WERI-Rb-1 (cell line): Measurements from ENCODE around the gene MYZAP.

Source experiments
- DNase-seq: peaks from one replicate; pipeline ENCODE4 v3.0.0-alpha.2; 2020
- H3K27ac ChIP-seq: fragments of 250-450 bp; sonication (Bioruptor Pico); 2 replicates; pipeline ENCODE4 v1.5.1; 2020; ENCODE audit warnings: mild to moderate bottlenecking, moderate library complexity
- H3K27me3 ChIP-seq: fragments of 250-450 bp; sonication (Bioruptor Pico); 2 replicates; pipeline ENCODE4 v1.5.1; 2021; ENCODE audit warnings: mild to moderate bottlenecking, low read depth, moderate library complexity; ENCODE audit not compliant: insufficient read depth, severe bottlenecking
- H3K36me3 ChIP-seq: fragments of 250-450 bp; sonication (Bioruptor Pico); 2 replicates; pipeline ENCODE4 v1.5.1; 2020; ENCODE audit warnings: mild to moderate bottlenecking, moderate library complexity
- H3K4me3 ChIP-seq: 2 replicates; pipeline ENCODE4 v1.5.1; 2011; ENCODE audit warnings: low read depth, mild to moderate bottlenecking, control low read depth, low read length
- H3K9me3 ChIP-seq: fragments of 250-450 bp; sonication (Bioruptor Pico); 2 replicates; pipeline ENCODE4 v1.5.1; 2021; ENCODE audit warnings: mild to moderate bottlenecking, moderate library complexity; ENCODE audit not compliant: severe bottlenecking
- CTCF ChIP-seq: IDR thresholded peaks from 2 replicates; pipeline ENCODE4 v1.5.1; 2011; ENCODE audit warnings: low read depth, mild to moderate bottlenecking, control low read depth, inconsistent platforms, low read length

The MYZAP gene

GRCh38 chr15:57599296-57599810 lies 7.6 kb downstream of the MYZAP start:
- DNase-seq, result no peak

DNA sequence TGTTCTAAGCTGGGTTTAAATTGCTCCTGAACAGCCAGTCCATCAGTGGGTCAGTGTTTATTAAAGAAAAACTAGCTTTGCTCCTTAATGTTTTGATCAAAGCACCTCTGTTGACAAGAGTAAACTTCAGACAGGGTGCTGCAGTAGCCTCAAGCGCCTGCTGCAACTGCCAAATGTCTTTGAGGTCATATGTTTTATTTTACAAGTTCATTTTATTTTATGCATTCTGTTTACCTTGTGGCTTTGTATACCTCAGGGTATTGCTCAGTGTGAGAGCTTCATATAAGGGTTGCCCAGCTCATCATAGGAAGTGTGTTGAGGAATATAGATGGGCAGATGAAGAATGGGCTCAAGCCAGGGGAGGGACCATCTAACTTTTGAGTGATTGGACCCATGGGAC lies 8.5 kb downstream of the MYZAP start:
- no peak for DNase-seq
- H3K36me3 ChIP-seq, result no peaks in the 10 kb centered on the region
- no peaks in the 10 kb centered on the region for H3K9me3 ChIP-seq
- no peak for TF ChIP-seq CTCF
- no peak overlapping the region for H3K4me3 ChIP-seq
- no peak overlapping the region for H3K27ac ChIP-seq
- H3K27me3 ChIP-seq, result no peaks in the 10 kb centered on the region

More at GRCh38 chr15:57599296-57599810, 7.6 kb downstream of the MYZAP start:
- Histone ChIP-seq H3K27me3 (no peaks in the 10 kb centered on the region), H3K27ac (no peak overlapping the region), H3K4me3 (no peak overlapping the region), H3K9me3 (no peaks in the 10 kb centered on the region), H3K36me3 (no peaks in the 10 kb centered on the region)
- TF ChIP-seq CTCF, result no peak

GRCh38 chr15:57604507-57604906 lies 12.8 kb downstream of the MYZAP start:
- H3K9me3 ChIP-seq, result no peaks in the 10 kb centered on the region
- no peak for DNase-seq
- H3K4me3 ChIP-seq, result no peak overlapping the region
- H3K27me3 ChIP-seq, result no peaks in the 10 kb centered on the region
- H3K27ac ChIP-seq, result no peak overlapping the region
- TF ChIP-seq CTCF, result no peak
- H3K36me3 ChIP-seq, result no peaks in the 10 kb centered on the region

GRCh38 chr15:57605491-57605890 lies 13.8 kb downstream of the MYZAP start:
- no peak overlapping the region for H3K27ac ChIP-seq
- H3K4me3 ChIP-seq, result no peak overlapping the region
- DNase-seq, result no peak
- H3K9me3 ChIP-seq, result no peaks in the 10 kb centered on the region
- H3K36me3 ChIP-seq, result no peaks in the 10 kb centered on the region
- no peak for TF ChIP-seq CTCF
- no peaks in the 10 kb centered on the region for H3K27me3 ChIP-seq

- H3K27me3 ChIP-seq, result no peaks in the 10 kb centered on the region
- no peak overlapping the region for H3K27ac ChIP-seq
- no peak for DNase-seq
- H3K4me3 ChIP-seq, result no peak overlapping the region
- TF ChIP-seq CTCF, result no peak
- H3K9me3 ChIP-seq, result no peaks in the 10 kb centered on the region
- H3K36me3 ChIP-seq, result no peaks in the 10 kb centered on the region
These were observed 14.3 kb downstream of the MYZAP start for GRCh38 chr15:57606048-57606447.

GRCh38 chr15:57606816-57607215 lies 15.1 kb downstream of the MYZAP start:
- Histone ChIP-seq H3K4me3 (no peak overlapping the region), H3K27ac (peak overlapping the region; percentile 51)

More at GRCh38 chr15:57606816-57607215, 15.1 kb downstream of the MYZAP start:
- DNase-seq, result peak; percentile 73
- no peaks in the 10 kb centered on the region for H3K9me3 ChIP-seq
- no peaks in the 10 kb centered on the region for H3K27me3 ChIP-seq
- H3K36me3 ChIP-seq, result no peaks in the 10 kb centered on the region
- no peak for TF ChIP-seq CTCF
